Trophoblast cell (in vitro differentiated cells and primary cell): Measurements from ENCODE around the gene FRMD4A.

Source experiments
- DNase-seq, 2 donors: peaks; one replicate each; pipeline ENCODE4 v3.0.0-alpha.2; 2016
- H2AFZ ChIP-seq: 2 replicates; pipeline ENCODE4 v1.6.1; 2013; ENCODE audit warnings: low read length, moderate library complexity, mild to moderate bottlenecking; ENCODE audit not compliant: insufficient read depth, poor library complexity
- H2AK5ac ChIP-seq: 2 replicates; pipeline ENCODE4 v1.6.1; 2013; ENCODE audit warnings: mild to moderate bottlenecking, low read length
- H2BK120ac ChIP-seq: 2 replicates; pipeline ENCODE4 v1.6.1; 2013; ENCODE audit warnings: low read length, mild to moderate bottlenecking, moderate library complexity; ENCODE audit not compliant: insufficient read depth, poor library complexity
- H2BK12ac ChIP-seq: 2 replicates; pipeline ENCODE4 v1.6.1; 2013; ENCODE audit warnings: mild to moderate bottlenecking, low read length, moderate library complexity
- H2BK5ac ChIP-seq: 2 replicates; pipeline ENCODE4 v1.6.1; 2013; ENCODE audit warnings: low read length, low read depth, moderate library complexity, mild to moderate bottlenecking; ENCODE audit not compliant: poor library complexity
- H3K14ac ChIP-seq: 2 replicates; pipeline ENCODE4 v1.6.1; 2013; ENCODE audit warnings: mild to moderate bottlenecking, low read length
- H3K18ac ChIP-seq: 2 replicates; pipeline ENCODE4 v1.6.1; 2013; ENCODE audit warnings: mild to moderate bottlenecking, low read length
- H3K23ac ChIP-seq: 2 replicates; pipeline ENCODE4 v1.6.1; 2013; ENCODE audit warnings: low read length
- H3K27ac ChIP-seq: 2 replicates; pipeline ENCODE4 v1.5.1; 2013; ENCODE audit warnings: low read depth, mild to moderate bottlenecking, inconsistent platforms, low read length, moderate library complexity
- H3K27me3 ChIP-seq: 2 replicates; pipeline ENCODE4 v1.6.1; 2013; ENCODE audit warnings: inconsistent platforms, mild to moderate bottlenecking, low read length, moderate library complexity; ENCODE audit not compliant: insufficient read depth
- H3K36me3 ChIP-seq, 2 experiments: 1 replicate in 1 of 2; 2 replicates in 1 of 2; pipeline ENCODE4 v1.6.1; 2013; ENCODE audit warnings: low read length in 2 of 2, mild to moderate bottlenecking in 2 of 2, moderate library complexity in 1 of 2; ENCODE audit not compliant: insufficient read depth in 2 of 2, control insufficient read depth in 1 of 2
- H3K4ac ChIP-seq: 2 replicates; pipeline ENCODE4 v1.6.1; 2013; ENCODE audit warnings: low read depth, mild to moderate bottlenecking, low read length, moderate library complexity
- H3K4me1 ChIP-seq, 2 experiments: 1 replicate in 1 of 2; 2 replicates in 1 of 2; pipeline ENCODE4 v1.6.1; 2013; ENCODE audit warnings: low read length in 2 of 2, mild to moderate bottlenecking in 2 of 2, moderate library complexity in 1 of 2; ENCODE audit not compliant: insufficient read depth in 2 of 2, control insufficient read depth in 1 of 2
- H3K4me2 ChIP-seq: 2 replicates; pipeline ENCODE4 v1.6.1; 2013; ENCODE audit warnings: inconsistent platforms, mild to moderate bottlenecking, low read length, moderate library complexity
- H3K4me3 ChIP-seq: 2 replicates; pipeline ENCODE4 v1.5.1; 2013; ENCODE audit warnings: mild to moderate bottlenecking, low read depth, low read length, inconsistent platforms
- H3K79me1 ChIP-seq: one replicate; pipeline ENCODE4 v1.6.1; 2013; ENCODE audit warnings: low read length
- H3K79me2 ChIP-seq: 2 replicates; pipeline ENCODE4 v1.6.1; 2013; ENCODE audit warnings: low read length, mild to moderate bottlenecking; ENCODE audit not compliant: control insufficient read depth, insufficient read depth, poor library complexity
- H3K9ac ChIP-seq: 2 replicates; pipeline ENCODE4 v1.6.1; 2013; ENCODE audit warnings: mild to moderate bottlenecking, low read length
- H3K9me3 ChIP-seq: 2 replicates; pipeline ENCODE4 v1.6.1; 2013; ENCODE audit warnings: low read depth, mild to moderate bottlenecking, control low read depth, inconsistent platforms, low read length; ENCODE audit not compliant: insufficient read depth
- H4K12ac ChIP-seq: 2 replicates; pipeline ENCODE4 v1.6.1; 2013; ENCODE audit warnings: low read depth, mild to moderate bottlenecking, low read length, moderate library complexity
- H4K8ac ChIP-seq: 2 replicates; pipeline ENCODE4 v1.6.1; 2013; ENCODE audit warnings: low read depth, mild to moderate bottlenecking, low read length, moderate library complexity
- H4K91ac ChIP-seq: one replicate; pipeline ENCODE4 v1.6.1; 2013; ENCODE audit warnings: low read depth, mild to moderate bottlenecking, low read length, moderate library complexity
- WGBS: extraction: QIAGEN DNeasy Blood & Tissue Kit; methylation state at CpG from one replicate; pipeline ENCODE4 v1.1.7; 2013; ENCODE audit warnings: missing lambda C conversion rate; ENCODE audit not compliant: insufficient read length, insufficient coverage; ENCODE audit errors: extremely low coverage; 5-methylcytosine and 5-hydroxymethylcytosine counted together

Gene FRMD4A

GRCh38 chr10:13705526-13706174, 625.1 kb downstream of the FRMD4A start:
- no peak overlapping the region for H3K23ac ChIP-seq
- peak overlapping the region; percentile 72 for H3K4me2 ChIP-seq
- H3K14ac ChIP-seq, result peak overlapping the region; percentile 33
- peak overlapping the region; percentile 58 for H3K4me3 ChIP-seq
- peak overlapping the region; percentile 93 for H3K27ac ChIP-seq
- WGBS, result no CpG with 5 or more reads among the region's 10 CpGs
- peak overlapping the region; percentile 90 for H4K91ac ChIP-seq
- peak overlapping the region; percentile 60 for H3K4ac ChIP-seq
- no peak overlapping the region for H2AK5ac ChIP-seq
- H2AFZ ChIP-seq, result no peak overlapping the region
- peak overlapping the region; percentile 61 for H2BK120ac ChIP-seq
- peaks cover 49 to 53% of the 10 kb centered on the region in 2 experiments for H3K4me1 ChIP-seq
- H2BK12ac ChIP-seq, result no peak overlapping the region
- DNase-seq, result peak; percentile 55 to 74
- peaks cover 46% of the 10 kb centered on the region for H3K79me1 ChIP-seq
- no peak overlapping the region for H4K8ac ChIP-seq
- H4K12ac ChIP-seq, result no peak overlapping the region
- peaks cover 17% of the 10 kb centered on the region for H3K79me2 ChIP-seq
- peak overlapping the region; percentile 16 for H3K18ac ChIP-seq
- peak overlapping the region; percentile 53 for H2BK5ac ChIP-seq
- peaks cover 8 to 9% of the 10 kb centered on the region in 2 experiments for H3K36me3 ChIP-seq
- no peaks in the 10 kb centered on the region for H3K9me3 ChIP-seq
- H3K27me3 ChIP-seq, result no peaks in the 10 kb centered on the region
- H3K9ac ChIP-seq, result peak overlapping the region; percentile 50

GRCh38 chr10:13704964-13705363, 625.8 kb downstream of the FRMD4A start:
- H3K4me3 ChIP-seq, result no peak overlapping the region
- H3K27ac ChIP-seq, result peak overlapping the region; percentile 78
- H2BK12ac ChIP-seq, result no peak overlapping the region
- peak overlapping the region; percentile 43 for H3K4ac ChIP-seq
- peak overlapping the region; percentile 47 for H2BK120ac ChIP-seq
- H2AFZ ChIP-seq, result no peak overlapping the region
- peaks cover 43% of the 10 kb centered on the region for H3K79me1 ChIP-seq
- H3K4me2 ChIP-seq, result peak overlapping the region; percentile 72
- H3K18ac ChIP-seq, result peak overlapping the region; percentile 77
- H3K23ac ChIP-seq, result no peak overlapping the region
- H3K36me3 ChIP-seq, result peaks cover 12 to 15% of the 10 kb centered on the region in 2 experiments
- H3K4me1 ChIP-seq, result peaks cover 46 to 51% of the 10 kb centered on the region in 2 experiments
- H3K27me3 ChIP-seq, result no peaks in the 10 kb centered on the region
- peak overlapping the region; percentile 42 for H3K14ac ChIP-seq
- no peak overlapping the region for H3K9ac ChIP-seq
- H4K8ac ChIP-seq, result no peak overlapping the region
- H2AK5ac ChIP-seq, result no peak overlapping the region
- peak overlapping the region; percentile 90 for H4K91ac ChIP-seq
- H3K79me2 ChIP-seq, result peaks cover 17% of the 10 kb centered on the region
- H3K9me3 ChIP-seq, result no peaks in the 10 kb centered on the region
- peak in 1 of 2 donors; percentile 32 for DNase-seq
- no CpG with 5 or more reads among the region's 11 CpGs for WGBS
- H2BK5ac ChIP-seq, result peak overlapping the region; percentile 16
- no peak overlapping the region for H4K12ac ChIP-seq

DNA sequence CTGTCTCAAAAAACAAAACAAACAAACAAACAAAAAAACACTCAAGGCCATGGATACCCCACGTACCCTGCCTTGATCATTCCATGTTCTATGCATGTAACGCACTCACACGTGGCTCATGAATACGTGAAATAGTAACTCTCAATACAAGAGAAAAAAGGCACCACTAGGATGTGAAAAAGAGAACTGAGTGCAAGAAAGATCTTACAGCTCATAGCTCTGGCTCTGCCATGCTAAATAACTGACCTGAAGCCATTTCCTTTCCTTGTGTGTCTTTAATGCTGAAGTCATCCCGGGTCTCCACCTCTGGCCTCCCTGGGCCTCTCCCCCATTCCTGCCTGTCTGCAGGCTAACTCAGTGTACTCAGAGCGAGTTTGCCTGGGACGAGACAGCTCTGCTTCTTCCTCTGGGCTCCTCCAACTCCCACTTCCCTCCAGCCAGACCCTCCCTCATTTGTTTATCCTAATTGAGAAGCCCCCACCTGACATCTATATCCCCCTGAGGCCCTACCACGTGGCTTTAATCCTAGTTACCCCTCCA, 626.7 kb downstream of the FRMD4A start:
- H2BK5ac ChIP-seq, result peak overlapping the region; percentile 89
- H4K91ac ChIP-seq, result peak overlapping the region; percentile 90
- peak overlapping the region; percentile 84 for H2BK120ac ChIP-seq
- no peak overlapping the region for H3K23ac ChIP-seq
- peak overlapping the region; percentile 77 for H3K18ac ChIP-seq
- H3K4ac ChIP-seq, result peak overlapping the region; percentile 84
- peak overlapping the region; percentile 78 for H3K27ac ChIP-seq
- H2BK12ac ChIP-seq, result peak overlapping the region; percentile 84
- H3K4me2 ChIP-seq, result peak overlapping the region; percentile 6
- peaks cover 37% of the 10 kb centered on the region for H3K79me1 ChIP-seq
- H3K4me1 ChIP-seq, result peaks cover 40 to 46% of the 10 kb centered on the region in 2 experiments
- peak overlapping the region; percentile 8 for H4K8ac ChIP-seq
- no peaks in the 10 kb centered on the region for H3K27me3 ChIP-seq
- peak overlapping the region; percentile 18 for H3K14ac ChIP-seq
- H2AK5ac ChIP-seq, result peak overlapping the region; percentile 94
- peak overlapping the region; percentile 40 for H2AFZ ChIP-seq
- no peak overlapping the region for H3K9ac ChIP-seq
- no CpG with 5 or more reads among the region's 8 CpGs for WGBS
- peaks cover 17% of the 10 kb centered on the region for H3K79me2 ChIP-seq
- H3K9me3 ChIP-seq, result no peaks in the 10 kb centered on the region
- peaks cover 18 to 22% of the 10 kb centered on the region in 2 experiments for H3K36me3 ChIP-seq
- DNase-seq, result peak; percentile 26 to 72
- H4K12ac ChIP-seq, result no peak overlapping the region
- no peak overlapping the region for H3K4me3 ChIP-seq

GRCh38 chr10:13703101-13703818, 627.5 kb downstream of the FRMD4A start:
- Histone ChIP-seq H3K23ac (no peak overlapping the region), H3K18ac (peak overlapping the region; percentile 54), H2BK120ac (peak overlapping the region; percentile 50), H3K9me3 (no peaks in the 10 kb centered on the region), H4K91ac (peak overlapping the region; percentile 53), H3K4ac (no peak overlapping the region), H3K27ac (peak overlapping the region; percentile 78), H3K14ac (peak overlapping the region; percentile 26), H3K9ac (no peak overlapping the region), H3K4me2 (no peak overlapping the region), H2BK12ac (no peak overlapping the region), H3K36me3 (peaks cover 20 to 26% of the 10 kb centered on the region in 2 experiments), H2AFZ (no peak overlapping the region), H4K8ac (no peak overlapping the region), H3K79me1 (peaks cover 32% of the 10 kb centered on the region), H2AK5ac (peak overlapping the region; percentile 41), H2BK5ac (no peak overlapping the region), H3K4me3 (no peak overlapping the region), H3K4me1 (peaks cover 38 to 44% of the 10 kb centered on the region in 2 experiments), H4K12ac (no peak overlapping the region), H3K27me3 (no peaks in the 10 kb centered on the region), H3K79me2 (peaks cover 17% of the 10 kb centered on the region)
- WGBS, result no CpG with 5 or more reads among the region's 15 CpGs
- DNase-seq, result peak; percentile 52 to 81
